Parietal lobe (tissue), 2 donors: ENCODE measurements around the gene ELMOD3. TPM values are rescaled to one million over a fixed set of nuclear protein-coding genes. Genes with fewer than 3 reads are reported as not detected.

Source experiments
- small RNA-seq: library from RNA; depleted of rRNA; stranded (forward); fragments of <200 nt; gene quantifications from one replicate; pipeline ENCODE3, GENCODE V24; 2014; ENCODE audit warnings: low replicate concordance
- total RNA-seq: library from RNA; depleted of rRNA; stranded (reverse); fragments of >200 nt; gene quantifications from one replicate; pipeline ENCODE4 v1.2.3, GENCODE V29; 2014

The ELMOD3 gene
- 26.9 TPM for total RNA-seq

DNA sequence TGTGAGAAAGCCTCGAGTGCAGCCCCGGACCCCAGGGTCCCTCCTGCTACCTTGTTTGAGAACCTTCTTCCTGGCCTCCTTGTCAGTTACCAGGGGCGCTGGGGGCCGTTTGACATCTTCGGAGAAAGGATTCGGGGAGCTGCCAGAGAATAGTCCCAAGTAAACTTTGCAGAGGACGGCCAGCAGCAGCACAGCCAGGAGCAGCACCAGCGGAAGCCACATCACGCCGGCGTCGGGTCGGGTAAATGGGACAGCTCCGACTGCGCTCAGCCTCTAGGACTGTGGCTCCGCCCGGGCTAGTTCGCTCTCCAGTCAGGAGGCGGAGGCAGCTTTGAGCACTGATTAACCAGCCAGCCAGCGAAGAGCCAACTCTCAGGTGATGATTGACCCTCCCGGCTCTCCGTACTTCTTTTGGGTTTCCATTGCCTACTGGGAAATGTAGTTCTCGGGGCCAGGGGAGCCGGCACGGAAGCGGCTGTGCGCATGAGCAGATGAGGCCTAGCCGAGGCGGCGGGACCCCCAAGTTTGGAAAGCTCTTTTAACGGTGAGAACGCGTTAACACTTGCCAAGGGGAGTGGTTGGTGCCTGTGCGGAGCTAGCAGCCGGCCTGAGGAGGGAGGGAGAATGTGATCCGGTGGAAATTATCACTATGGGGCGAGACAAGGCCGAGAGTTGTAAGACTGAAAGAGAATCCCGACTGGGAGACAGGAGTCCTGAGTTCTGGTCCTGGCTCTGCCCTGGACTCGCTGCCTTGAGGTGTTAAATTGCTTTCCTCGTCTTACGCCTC lies at the start of gene ELMOD3, which contains the start of gene RETSAT:
TSS of gene ELMOD3 (plus strand) at position 484 of the 787 bp plus-strand sequence. CDS start 2,430 bp downstream, outside the sequence.
TSS of gene RETSAT (minus strand) at position 243 of the 787 bp plus-strand sequence. CDS start at position 222, 21 bp downstream.

DNA sequence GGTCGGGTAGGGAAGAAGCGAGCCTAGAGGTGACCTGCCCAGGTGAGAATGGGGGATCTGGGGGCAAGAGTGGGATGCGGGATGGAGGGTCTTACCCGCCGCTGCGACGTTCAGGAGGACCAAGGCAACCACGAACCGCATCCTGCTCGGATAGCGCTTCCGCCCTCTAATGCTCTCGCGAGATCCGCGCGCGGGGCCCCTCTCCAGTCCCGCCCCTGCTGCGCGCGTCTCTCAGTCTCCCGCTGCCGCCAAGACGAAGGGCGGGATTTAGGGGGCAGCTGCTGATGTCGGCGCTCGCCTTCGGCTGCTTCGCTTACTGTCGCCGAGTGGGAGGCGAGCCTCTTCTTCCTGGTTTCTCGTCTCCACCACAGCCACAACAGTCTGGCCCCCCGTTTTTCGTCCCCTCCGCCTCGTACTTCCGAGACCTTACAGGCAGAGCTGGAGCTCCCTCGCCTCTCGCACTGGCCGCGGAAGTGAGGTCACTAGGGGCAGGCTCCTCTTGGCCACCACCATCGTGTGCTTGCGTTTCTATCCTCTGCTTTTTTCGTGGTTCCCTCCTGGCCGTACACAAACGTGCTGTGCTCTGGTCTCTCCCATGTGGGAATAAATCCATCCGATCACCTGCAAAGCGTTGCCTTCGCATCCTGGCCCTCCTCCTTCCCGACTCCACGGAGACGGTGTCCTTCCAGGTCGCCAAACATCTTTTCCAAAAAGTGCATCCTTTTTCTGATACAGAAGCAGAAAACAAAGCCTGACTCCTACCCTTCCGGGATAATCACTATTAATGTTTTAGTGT lies 26.5 kb upstream of the ELMOD3 start, which contains the start of gene TGOLN2:
TSS of gene TGOLN2 (minus strand) at position 168 of the 796 bp plus-strand sequence. CDS start at position 141, 27 bp downstream.

DNA sequence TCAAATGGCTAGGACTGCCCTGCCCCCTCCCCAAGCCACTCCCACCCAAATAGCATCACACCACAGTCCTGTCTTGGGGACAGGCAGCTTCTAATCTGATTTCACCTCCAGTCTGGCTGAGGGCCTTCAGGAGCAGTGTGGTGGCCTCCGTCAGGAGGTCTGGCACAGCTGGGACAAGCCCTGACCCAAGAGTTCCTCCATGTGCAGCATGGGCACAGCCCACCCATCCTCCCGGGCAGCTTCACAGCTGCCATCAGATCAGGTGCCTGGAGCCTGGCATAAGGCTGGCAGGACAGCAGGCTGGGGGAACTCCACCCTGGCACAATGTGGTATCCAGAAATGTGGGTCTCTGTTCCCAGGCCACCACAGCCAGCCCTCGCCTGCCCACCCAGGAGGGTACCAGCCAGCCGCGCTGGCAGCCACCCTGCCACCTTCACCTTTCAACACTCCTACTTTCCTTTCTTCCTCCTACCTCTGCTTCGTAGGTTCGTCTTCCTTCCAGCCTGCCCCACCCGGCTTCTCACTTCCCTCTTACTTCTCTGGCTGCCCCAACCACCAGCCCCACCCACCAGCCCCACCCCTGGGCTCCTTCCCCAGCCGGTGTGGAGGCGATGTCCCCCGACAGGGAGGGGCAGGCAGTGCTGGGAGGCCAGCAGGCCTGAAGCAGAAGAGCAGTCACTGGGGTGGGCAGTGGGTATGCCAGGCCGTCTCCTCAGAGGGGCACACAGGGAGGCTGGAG lies 55.4 kb downstream of the ELMOD3 start, which contains the start of gene CAPG:
TSS of gene CAPG (minus strand) at position 522 of the 739 bp plus-strand sequence. CDS start 8,221 bp downstream, outside the sequence.

DNA sequence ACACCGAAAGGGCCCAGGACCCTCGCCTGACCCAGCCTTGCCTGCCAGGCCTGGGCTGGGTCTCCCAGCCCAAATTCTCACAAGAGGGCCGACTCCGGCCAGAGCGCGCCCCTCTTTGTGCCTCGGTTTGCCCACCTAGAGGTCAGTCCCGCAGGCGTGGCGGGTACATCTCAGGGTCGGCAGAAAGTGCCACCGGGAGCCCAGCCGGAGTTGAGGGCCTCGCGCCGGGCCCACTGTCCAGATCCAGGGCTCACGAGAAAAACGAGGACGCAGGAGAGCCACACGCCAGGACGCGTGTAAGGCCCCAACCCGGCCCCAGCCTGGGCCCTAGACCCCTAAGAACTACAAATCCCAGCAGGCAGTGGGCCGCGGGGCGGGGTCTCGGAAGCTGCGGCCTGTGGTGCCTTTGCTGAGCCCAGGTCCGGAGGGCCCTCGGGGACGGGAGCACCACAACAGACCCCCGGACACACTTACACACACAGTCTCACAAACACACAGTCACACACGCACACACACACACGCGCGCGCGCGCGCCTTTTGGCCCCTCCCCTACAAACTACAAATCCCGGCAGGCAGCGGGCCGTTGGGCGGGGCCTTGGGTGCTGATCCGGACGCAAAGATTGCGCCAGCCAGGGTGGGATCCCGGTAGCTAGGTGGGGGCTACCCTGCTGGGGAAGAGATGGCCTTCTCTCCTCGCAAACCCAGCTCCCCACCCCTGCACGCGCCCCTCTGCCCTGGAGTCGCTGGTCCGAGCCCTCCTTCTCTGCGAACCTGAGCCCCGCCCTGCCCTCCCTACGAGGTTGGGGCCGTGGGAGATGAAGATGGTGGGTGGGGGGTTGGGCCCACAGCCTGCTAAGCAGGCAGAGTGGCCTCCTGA lies 63.8 kb downstream of the ELMOD3 start, which contains the start of gene SH2D6:
TSS of gene SH2D6 (plus strand) at position 583 of the 877 bp plus-strand sequence. CDS start 10,752 bp downstream, outside the sequence.

Small RNA genes lying within 50 kb of the gene (small RNA-seq; reads per million reads assigned to genes)
- gene AC062037.1 (not detected), gene AC062037.2 (not detected), gene RF00019 (not detected), gene RN7SL113P (not detected)

Other genes starting within 250 kb of the ELMOD3 start
- gene TCF7L1, start 221.4 kb upstream of the ELMOD3 start, total RNA-seq: 3.4 TPM
- gene TGOLN2, start 26.8 kb upstream of the ELMOD3 start, total RNA-seq: 57.0 TPM
- gene RETSAT, start 241 bp upstream of the ELMOD3 start, total RNA-seq: 14.4 TPM
- 11.0 TPM for gene CAPG, start 55.6 kb downstream of the ELMOD3 start, total RNA-seq
- gene SH2D6, start 63.9 kb downstream of the ELMOD3 start, total RNA-seq: 0.94 TPM
- gene MAT2A, start 184.4 kb downstream of the ELMOD3 start, total RNA-seq: 157 TPM
- gene GGCX, start 206.7 kb downstream of the ELMOD3 start, total RNA-seq: 55.1 TPM
- gene VAMP8, start 222.8 kb downstream of the ELMOD3 start, total RNA-seq: 0.94 TPM
- gene VAMP5, start 229.7 kb downstream of the ELMOD3 start, total RNA-seq: not detected
- 46.0 TPM for gene RNF181, start 241.0 kb downstream of the ELMOD3 start, total RNA-seq
- gene TMEM150A, start 247.9 kb downstream of the ELMOD3 start, total RNA-seq: 6.6 TPM